K562 (cell line): ENCODE measurements around the gene NSMCE1.

Experiments
- CEBPB ChIP-seq: fragments of 450-650 bp; IDR thresholded peaks from 2 replicates; pipeline ENCODE4 v1.6.1; 2016; ENCODE audit warnings: missing genetic modification characterization, missing compliant biosample characterization
- EZH2 ChIP-seq: IDR thresholded peaks from 2 replicates; pipeline ENCODE4 v1.6.1; 2012; ENCODE audit warnings: low read depth, mild to moderate bottlenecking, inconsistent platforms, low read length, borderline replicate concordance
- NBN ChIP-seq: fragments of 450-650 bp; IDR thresholded peaks from 2 replicates; pipeline ENCODE4 v1.6.1; 2016; ENCODE audit warnings: low read depth, mild to moderate bottlenecking
- NFE2 ChIP-seq: IDR thresholded peaks from 2 replicates; pipeline ENCODE4 v1.6.1; 2014; ENCODE audit warnings: antibody characterized with exemption, low read depth
- POLR2A ChIP-seq: fragments of 450-650 bp; conservative IDR thresholded peaks from 2 replicates; pipeline ENCODE4 v1.6.1; 2016
- RHOXF2B ChIP-seq: fragments of 250-450 bp; sonication (Bioruptor Pico); conservative IDR thresholded peaks from 2 replicates; pipeline ENCODE4 v1.5.1; 2021
- SAFB2 ChIP-seq: fragments of 200-400 bp; formaldehyde crosslinking; IDR thresholded peaks from 2 replicates; pipeline ENCODE4 v1.6.1; 2018; ENCODE audit warnings: borderline replicate concordance, low read length, low read depth, moderate library complexity; ENCODE audit not compliant: severe bottlenecking
- SP2 ChIP-seq: IDR thresholded peaks from 2 replicates; pipeline ENCODE4 v1.6.1; 2011; ENCODE audit warnings: mild to moderate bottlenecking, low read depth, low read length, moderate library complexity; ENCODE audit not compliant: poor library complexity, severe bottlenecking; ENCODE audit errors: extremely low read depth
- TBP ChIP-seq: optimal IDR thresholded peaks from 2 replicates; pipeline ENCODE3; 2011; ENCODE audit warnings: low read depth, low read length, improper control_type of control experiment
- ZNF589 ChIP-seq: fragments of 200-800 bp; sonication (Bioruptor generic); IDR thresholded peaks from 2 replicates; pipeline ENCODE4 v1.6.1; 2016; ENCODE audit warnings: low read depth, missing genetic modification characterization, missing compliant biosample characterization
- TF ChIP-seq, protein P1 (sequence below), 3 experiments: IDR thresholded peaks in 2 of 3; conservative IDR thresholded peaks in 1 of 3; 2 replicates each; pipeline ENCODE4 v1.5.1; 2011 to 2012; ENCODE audit warnings: low read length in 3 of 3, mild to moderate bottlenecking in 3 of 3, control low read depth in 2 of 3, improper control_type of control experiment in 1 of 3, inconsistent platforms in 1 of 3, low read depth in 1 of 3, mixed read lengths in 1 of 3, moderate library complexity in 1 of 3; ENCODE audit not compliant: insufficient read depth in 2 of 3

DNA sequence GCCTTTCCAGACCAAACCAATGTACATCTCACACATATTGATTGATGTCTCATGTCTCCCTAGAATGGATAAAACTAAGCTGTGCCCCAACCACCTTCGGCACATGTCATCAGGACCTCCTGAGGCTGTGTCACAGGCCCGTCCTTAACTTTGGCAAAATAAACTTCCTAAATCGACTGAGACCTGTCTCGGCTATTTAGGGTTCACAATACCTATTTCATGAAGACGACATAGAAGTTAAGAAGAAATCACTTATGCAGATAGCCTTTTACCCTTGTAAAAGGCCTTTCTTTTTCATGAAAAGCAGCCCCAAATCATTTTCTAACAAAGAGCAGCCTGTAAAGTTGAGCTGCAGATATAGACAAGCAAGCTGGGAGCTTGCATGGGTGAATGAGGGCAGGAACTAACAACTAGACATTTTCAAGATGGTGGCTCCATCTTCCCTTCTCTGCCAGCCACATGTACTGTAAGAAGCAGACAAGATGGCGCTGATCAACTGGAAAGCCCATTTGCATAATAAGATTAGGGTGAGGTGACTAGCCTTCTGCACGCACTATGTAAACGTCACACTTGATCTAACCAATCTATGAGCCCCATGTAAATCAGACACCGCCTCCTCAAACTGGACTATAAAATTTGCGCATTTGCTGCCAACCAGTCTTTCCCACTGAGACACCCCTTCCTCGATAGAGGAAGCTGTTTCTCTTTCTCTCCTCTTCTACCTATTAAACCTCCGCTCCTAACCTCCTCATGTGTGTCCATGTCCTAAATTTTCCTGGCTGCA lies 69.9 kb downstream of the NSMCE1 start:
- TF ChIP-seq TBP (peak; percentile 90), POLR2A (peak; percentile 97), ZNF589 (CRISPR knock-in tag) (peak; percentile 82; the same call in 1 of the 2 replicates), RHOXF2B (CRISPR knock-in tag) (no peak), NFE2 (no peak), EZH2 (no peak), CEBPB (no peak), SP2 (no peak), SAFB2 (no peak), NBN (0 out of 2 replicates have a peak, but pooled peaks have one; percentile 46)
- TF ChIP-seq, protein P1, sequence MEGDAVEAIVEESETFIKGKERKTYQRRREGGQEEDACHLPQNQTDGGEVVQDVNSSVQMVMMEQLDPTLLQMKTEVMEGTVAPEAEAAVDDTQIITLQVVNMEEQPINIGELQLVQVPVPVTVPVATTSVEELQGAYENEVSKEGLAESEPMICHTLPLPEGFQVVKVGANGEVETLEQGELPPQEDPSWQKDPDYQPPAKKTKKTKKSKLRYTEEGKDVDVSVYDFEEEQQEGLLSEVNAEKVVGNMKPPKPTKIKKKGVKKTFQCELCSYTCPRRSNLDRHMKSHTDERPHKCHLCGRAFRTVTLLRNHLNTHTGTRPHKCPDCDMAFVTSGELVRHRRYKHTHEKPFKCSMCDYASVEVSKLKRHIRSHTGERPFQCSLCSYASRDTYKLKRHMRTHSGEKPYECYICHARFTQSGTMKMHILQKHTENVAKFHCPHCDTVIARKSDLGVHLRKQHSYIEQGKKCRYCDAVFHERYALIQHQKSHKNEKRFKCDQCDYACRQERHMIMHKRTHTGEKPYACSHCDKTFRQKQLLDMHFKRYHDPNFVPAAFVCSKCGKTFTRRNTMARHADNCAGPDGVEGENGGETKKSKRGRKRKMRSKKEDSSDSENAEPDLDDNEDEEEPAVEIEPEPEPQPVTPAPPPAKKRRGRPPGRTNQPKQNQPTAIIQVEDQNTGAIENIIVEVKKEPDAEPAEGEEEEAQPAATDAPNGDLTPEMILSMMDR (IDR thresholded peaks at IDR 0.05 in 2 of 3, conservative IDR thresholded peaks at IDR 0.05 in 1 of 3; ENCODE audit: insufficient read depth in 2 of 3, low read depth in 1 of 3, low read length in 3 of 3): no peak
